ENCODE results near the gene BCR. TPM values are rescaled to one million over a fixed set of nuclear protein-coding genes. Genes with fewer than 3 reads are reported as not detected.
A peak's percentile ranks its signal among the peaks of the same experiment; 100 is the strongest.

BCR gene
- total RNA-seq, 1 donor from 2014 or later = 30.0 TPM

DNA sequence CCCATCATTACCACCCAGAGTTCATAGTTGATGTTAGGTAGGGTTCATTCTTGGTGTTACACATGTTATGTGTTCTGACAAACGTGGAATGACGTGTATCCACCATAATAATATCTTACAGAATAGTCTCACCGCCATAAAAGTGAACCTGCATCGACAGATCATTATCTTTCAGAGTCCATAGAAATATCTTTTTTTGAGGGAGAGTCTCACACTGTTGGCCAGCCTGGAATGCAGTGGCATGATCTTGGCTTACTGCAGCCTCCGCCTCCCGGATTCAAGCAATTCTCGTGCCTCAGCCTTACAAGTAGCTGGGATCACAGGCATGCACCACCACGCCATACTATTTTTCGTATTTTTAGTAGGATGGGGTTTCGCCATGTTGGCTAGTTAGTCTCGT lies 113.9 kb downstream of the BCR start:
- H3K27ac Mint-ChIP-seq (ENCODE audit: unreplicated experiment) = no peak overlapping the region
- TF ChIP-seq, protein P1, sequence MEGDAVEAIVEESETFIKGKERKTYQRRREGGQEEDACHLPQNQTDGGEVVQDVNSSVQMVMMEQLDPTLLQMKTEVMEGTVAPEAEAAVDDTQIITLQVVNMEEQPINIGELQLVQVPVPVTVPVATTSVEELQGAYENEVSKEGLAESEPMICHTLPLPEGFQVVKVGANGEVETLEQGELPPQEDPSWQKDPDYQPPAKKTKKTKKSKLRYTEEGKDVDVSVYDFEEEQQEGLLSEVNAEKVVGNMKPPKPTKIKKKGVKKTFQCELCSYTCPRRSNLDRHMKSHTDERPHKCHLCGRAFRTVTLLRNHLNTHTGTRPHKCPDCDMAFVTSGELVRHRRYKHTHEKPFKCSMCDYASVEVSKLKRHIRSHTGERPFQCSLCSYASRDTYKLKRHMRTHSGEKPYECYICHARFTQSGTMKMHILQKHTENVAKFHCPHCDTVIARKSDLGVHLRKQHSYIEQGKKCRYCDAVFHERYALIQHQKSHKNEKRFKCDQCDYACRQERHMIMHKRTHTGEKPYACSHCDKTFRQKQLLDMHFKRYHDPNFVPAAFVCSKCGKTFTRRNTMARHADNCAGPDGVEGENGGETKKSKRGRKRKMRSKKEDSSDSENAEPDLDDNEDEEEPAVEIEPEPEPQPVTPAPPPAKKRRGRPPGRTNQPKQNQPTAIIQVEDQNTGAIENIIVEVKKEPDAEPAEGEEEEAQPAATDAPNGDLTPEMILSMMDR (IDR thresholded peaks at IDR 0.05) = no peak
- H3K4me3 Mint-ChIP-seq (ENCODE audit: unreplicated experiment) = no peak overlapping the region
- H3K9me3 Mint-ChIP-seq (ENCODE audit: low read depth) = no peaks in the 10 kb centered on the region
- peaks cover 3% of the 10 kb centered on the region for H3K4me1 Mint-ChIP-seq (ENCODE audit: low read depth)
- DNase-seq (ENCODE audit: low spot score) = no peak
- no peaks in the 10 kb centered on the region for H3K27me3 Mint-ChIP-seq (ENCODE audit: low read depth)
- peaks cover 38% of the 10 kb centered on the region for H3K36me3 Mint-ChIP-seq (ENCODE audit: low read depth)

DNA sequence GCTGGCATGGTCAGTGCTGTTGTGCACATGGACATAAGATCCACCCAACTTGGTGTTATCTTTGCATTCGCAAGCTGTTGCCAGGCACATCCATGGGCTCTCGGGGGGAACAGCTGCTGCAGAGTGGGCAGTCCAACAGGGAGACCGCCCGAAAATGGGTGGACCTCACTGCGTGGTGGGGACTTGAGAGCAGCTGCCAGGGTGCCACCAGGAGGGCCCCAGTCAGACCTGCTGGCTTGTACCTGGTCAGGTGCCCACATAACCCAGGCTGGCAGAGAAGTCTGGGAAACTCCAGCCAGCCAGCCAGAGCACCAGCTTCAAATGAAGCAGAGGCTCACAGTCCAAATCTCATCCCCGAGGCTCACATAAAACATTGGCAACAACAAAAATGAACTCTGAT lies 120.2 kb downstream of the BCR start:
- TF ChIP-seq, protein P1 (IDR thresholded peaks at IDR 0.05) = no peak
- H3K4me3 Mint-ChIP-seq (ENCODE audit: unreplicated experiment) = no peak overlapping the region
- H3K27me3 Mint-ChIP-seq (ENCODE audit: low read depth) = no peaks in the 10 kb centered on the region
- H3K9me3 Mint-ChIP-seq (ENCODE audit: low read depth) = no peaks in the 10 kb centered on the region
- H3K27ac Mint-ChIP-seq (ENCODE audit: unreplicated experiment) = no peak overlapping the region
- H3K36me3 Mint-ChIP-seq (ENCODE audit: low read depth) = peaks cover 24% of the 10 kb centered on the region
- H3K4me1 Mint-ChIP-seq (ENCODE audit: low read depth) = peaks cover 7% of the 10 kb centered on the region
- peak; percentile 79 for DNase-seq (ENCODE audit: low spot score)

DNA sequence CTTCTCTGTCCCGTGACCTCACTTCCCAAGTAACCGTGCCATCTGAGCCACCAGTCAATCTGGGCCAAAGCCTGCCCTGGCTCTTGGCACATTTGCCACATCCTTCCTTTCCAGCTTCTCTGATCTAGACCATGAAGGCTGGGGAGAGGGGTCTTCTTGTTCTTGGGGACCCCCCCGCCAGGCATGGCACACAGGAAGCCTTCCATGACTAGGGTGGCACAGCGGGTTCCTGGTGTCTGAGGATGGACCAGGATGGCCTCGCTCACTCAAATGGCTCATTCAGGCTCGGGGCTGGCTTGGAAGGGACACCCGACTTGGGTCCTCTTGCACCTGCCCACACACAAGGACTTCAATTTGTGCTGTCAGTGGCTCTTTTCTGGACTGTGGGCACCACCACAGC lies 121.3 kb downstream of the BCR start:
- peak overlapping the region; percentile 65 for H3K27ac Mint-ChIP-seq (ENCODE audit: unreplicated experiment)
- peaks cover 24% of the 10 kb centered on the region for H3K36me3 Mint-ChIP-seq (ENCODE audit: low read depth)
- H3K4me1 Mint-ChIP-seq (ENCODE audit: low read depth) = peaks cover 10% of the 10 kb centered on the region
- peak; percentile 66 for DNase-seq (ENCODE audit: low spot score)
- H3K9me3 Mint-ChIP-seq (ENCODE audit: low read depth) = no peaks in the 10 kb centered on the region
- H3K27me3 Mint-ChIP-seq (ENCODE audit: low read depth) = no peaks in the 10 kb centered on the region
- no peak overlapping the region for H3K4me3 Mint-ChIP-seq (ENCODE audit: unreplicated experiment)
- TF ChIP-seq, protein P1 (IDR thresholded peaks at IDR 0.05) = no peak

DNA sequence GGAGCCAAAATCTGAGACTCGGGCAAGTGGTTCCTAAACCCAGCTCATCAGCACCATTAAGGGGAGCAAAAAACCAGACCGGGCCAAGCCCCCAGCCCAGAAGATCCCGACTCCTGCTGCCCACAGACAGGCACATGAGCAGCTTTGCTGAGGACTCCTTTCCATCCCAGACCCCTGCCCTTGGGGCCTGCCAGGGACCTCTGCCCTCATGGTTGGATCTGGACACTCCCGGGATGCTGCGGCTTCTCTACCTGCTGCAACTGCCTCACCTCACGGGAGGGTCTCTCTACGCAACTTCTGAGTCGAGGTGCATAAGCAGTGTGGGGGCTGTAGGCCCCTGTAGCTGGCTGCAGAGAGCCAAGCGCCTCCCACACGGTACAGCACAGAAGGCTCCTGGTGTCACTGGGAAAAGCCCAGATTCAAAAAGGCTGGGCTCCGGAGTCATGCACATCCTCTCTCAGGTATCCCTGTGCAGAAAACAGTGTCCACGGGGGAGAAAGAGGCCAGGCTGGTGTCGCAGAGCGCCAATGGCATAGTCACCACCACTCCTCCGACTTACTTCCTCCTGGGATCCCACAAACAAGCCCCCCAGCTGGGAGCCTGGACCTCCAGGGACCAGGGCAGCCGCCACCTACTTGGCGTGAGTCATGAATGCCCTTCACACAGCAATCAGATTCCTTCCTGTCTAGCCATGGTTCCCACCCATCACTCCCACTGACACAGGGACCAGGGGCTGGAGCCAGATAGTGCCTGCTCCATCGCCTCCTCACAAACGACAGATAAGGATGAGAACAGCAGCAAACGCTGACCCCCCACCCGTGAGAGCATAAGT lies 122.1 kb downstream of the BCR start:
- peak; percentile 69 for DNase-seq (ENCODE audit: low spot score)
- Mint-ChIP-seq H3K36me3 (ENCODE audit: low read depth) (peaks cover 18% of the 10 kb centered on the region), H3K4me3 (ENCODE audit: unreplicated experiment) (no peak overlapping the region), H3K27ac (ENCODE audit: unreplicated experiment) (peak overlapping the region; percentile 45), H3K9me3 (ENCODE audit: low read depth) (no peaks in the 10 kb centered on the region), H3K27me3 (ENCODE audit: low read depth) (no peaks in the 10 kb centered on the region), H3K4me1 (ENCODE audit: low read depth) (peaks cover 10% of the 10 kb centered on the region)
- TF ChIP-seq, protein P1 (IDR thresholded peaks at IDR 0.05) = no peak

DNA sequence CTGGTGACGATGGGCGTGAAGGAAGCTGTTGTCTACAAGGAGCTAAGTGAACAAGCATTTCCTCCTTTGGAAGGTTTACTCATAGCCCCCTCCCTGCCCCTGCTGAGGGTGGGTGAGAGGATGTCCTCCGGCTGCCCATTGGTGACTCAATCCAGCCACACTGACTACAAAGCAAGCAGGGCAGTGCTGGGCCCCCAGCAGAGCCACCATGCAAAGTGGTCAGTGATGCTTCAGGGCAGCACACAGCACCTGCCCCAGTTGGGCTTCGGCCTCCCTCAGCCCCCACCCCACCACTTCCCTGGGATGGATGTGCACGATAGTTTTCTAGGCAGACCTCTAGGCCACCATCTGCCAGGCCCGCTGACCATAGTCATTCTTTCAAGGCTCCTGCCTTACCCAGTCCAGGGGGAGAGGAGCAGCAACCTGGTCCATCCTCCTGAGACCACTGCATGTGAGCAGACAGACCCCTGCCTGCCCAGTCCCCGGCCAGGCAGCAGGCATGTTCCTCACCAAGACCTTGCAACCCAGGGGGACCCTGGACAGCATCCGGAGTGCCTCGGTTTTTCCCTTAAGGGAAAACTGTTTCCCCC lies 125.1 kb downstream of the BCR start:
- Mint-ChIP-seq H3K4me3 (ENCODE audit: unreplicated experiment) (no peak overlapping the region), H3K27ac (ENCODE audit: unreplicated experiment) (no peak overlapping the region), H3K9me3 (ENCODE audit: low read depth) (no peaks in the 10 kb centered on the region), H3K27me3 (ENCODE audit: low read depth) (no peaks in the 10 kb centered on the region), H3K36me3 (ENCODE audit: low read depth) (peaks cover 10% of the 10 kb centered on the region), H3K4me1 (ENCODE audit: low read depth) (peaks cover 13% of the 10 kb centered on the region)
- TF ChIP-seq, protein P1 (IDR thresholded peaks at IDR 0.05) = no peak
- DNase-seq (ENCODE audit: low spot score) = peak; percentile 79
